Pulmonary artery endothelial cell (primary cell): Measurements from ENCODE around the gene SEPTIN1. TPM values are rescaled to one million over a fixed set of nuclear protein-coding genes. Genes with fewer than 3 reads are reported as not detected.
"Not testable (repeated sequence)": the region's sequence is repeated elsewhere in the genome, so short reads cannot be mapped to it uniquely, and the experiment has no call there.

ENCODE experiments used
- DNase-seq: peaks from one replicate; pipeline ENCODE4 v3.0.0-alpha.2; 2011; ENCODE audit warnings: low read depth, low spot score
- total RNA-seq: library from RNA; depleted of rRNA; stranded (reverse); fragments of >200 nt; gene quantifications from 2 replicates; pipeline ENCODE4 v1.2.3, GENCODE V29; 2014

Gene SEPTIN1
- total RNA-seq, 1 donor from 2014 or later, result 0.13 TPM

- not testable (repeated sequence) for DNase-seq
Measured at GRCh38 chr16:30341971-30342370, 40.4 kb downstream of the SEPTIN1 start.

DNA sequence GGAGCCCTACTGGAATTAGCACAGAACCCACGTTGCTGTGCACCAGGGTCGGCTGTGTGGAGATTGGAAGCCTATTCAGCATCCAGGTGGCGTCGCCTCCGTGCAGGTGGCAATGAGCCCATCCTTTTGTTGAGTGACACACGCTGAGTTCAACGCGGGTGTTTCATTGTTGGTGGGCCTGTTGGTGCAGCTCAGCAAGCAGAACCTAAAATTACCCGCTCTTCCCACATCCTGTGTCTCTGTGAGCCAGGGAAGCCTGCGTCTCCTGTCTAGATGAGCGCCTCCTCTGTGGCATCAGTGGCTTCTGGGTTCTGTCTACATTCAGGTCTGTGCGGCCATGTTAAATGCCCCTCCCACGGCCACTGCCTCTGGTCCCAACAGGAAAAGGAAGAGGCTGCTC is 41.7 kb downstream of the SEPTIN1 start:
- DNase-seq, result no peak

GRCh38 chr16:30338715-30339114 is 43.6 kb downstream of the SEPTIN1 start:
- not testable (repeated sequence) for DNase-seq

DNA sequence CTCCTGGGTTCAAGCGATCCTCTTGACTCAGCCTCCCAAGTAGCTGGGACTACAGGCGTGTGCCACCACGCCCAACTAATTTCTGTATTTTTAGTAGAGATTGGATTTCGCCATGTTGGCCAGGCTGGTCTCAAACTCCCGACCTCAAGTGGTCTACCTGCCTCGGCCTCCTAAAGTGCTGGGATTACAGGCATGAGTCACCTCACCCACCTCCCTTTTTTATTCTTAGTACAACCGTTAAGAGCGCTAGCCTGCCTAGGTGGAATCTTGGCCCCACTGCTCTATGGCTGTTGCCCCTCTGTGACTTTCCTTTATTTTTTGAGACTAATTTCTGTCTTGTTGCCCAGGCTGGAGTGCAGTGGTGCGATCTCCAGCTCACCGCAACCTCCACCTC is 44.4 kb downstream of the SEPTIN1 start:
- DNase-seq, result not testable (repeated sequence)

GRCh38 chr16:30335598-30336474 is 46.5 kb downstream of the SEPTIN1 start:
- DNase-seq, result no peak

- not testable (repeated sequence) for DNase-seq
Measured at GRCh38 chr16:30335028-30335597, 47.2 kb downstream of the SEPTIN1 start.

GRCh38 chr16:30334473-30334989 is 47.8 kb downstream of the SEPTIN1 start:
- DNase-seq, result not testable (repeated sequence)

Other genes starting within 250 kb of the SEPTIN1 start
- gene CORO1A, start 199.0 kb downstream of the SEPTIN1 start, total RNA-seq, result 1.8 and 2.0 TPM in 2 replicates
- gene BOLA2B, start 188.9 kb downstream of the SEPTIN1 start, total RNA-seq, result 19.9 and 25.6 TPM in 2 replicates
- 30.5 and 55.9 TPM in 2 replicates for gene SLX1A, start 188.7 kb downstream of the SEPTIN1 start, total RNA-seq
- gene SULT1A3, start 183.3 kb downstream of the SEPTIN1 start, total RNA-seq, result 1.6 and 2.5 TPM in 2 replicates
- gene NPIPB13, start 134.1 kb downstream of the SEPTIN1 start, total RNA-seq, result 0.46 and 1.4 TPM in 2 replicates
- gene CD2BP2, start 27.3 kb downstream of the SEPTIN1 start, total RNA-seq, result 34.6 and 43.3 TPM in 2 replicates
- 32.2 and 43.0 TPM in 2 replicates for gene TBC1D10B, start 12.1 kb downstream of the SEPTIN1 start, total RNA-seq
- gene MYL11, start 7.8 kb downstream of the SEPTIN1 start, total RNA-seq, result not detected in 2 replicates
- 13.6 and 15.6 TPM in 2 replicates for gene ZNF48, start 12.9 kb upstream of the SEPTIN1 start, total RNA-seq
- gene ZNF771, start 25.0 kb upstream of the SEPTIN1 start, total RNA-seq, result 7.9 and 8.4 TPM in 2 replicates
- 37.5 and 38.2 TPM in 2 replicates for gene DCTPP1, start 47.5 kb upstream of the SEPTIN1 start, total RNA-seq
- 16.6 and 18.3 TPM in 2 replicates for gene SEPHS2, start 63.3 kb upstream of the SEPTIN1 start, total RNA-seq
- under 0.01 TPM in 1 of 2 replicates, not detected in the other for gene ITGAL, start 90.2 kb upstream of the SEPTIN1 start, total RNA-seq
- gene ZNF768, start 144.0 kb upstream of the SEPTIN1 start, total RNA-seq, result 21.2 and 21.6 TPM in 2 replicates
- 5.7 and 7.0 TPM in 2 replicates for gene ZNF747, start 152.3 kb upstream of the SEPTIN1 start, total RNA-seq
- gene ZNF764, start 175.8 kb upstream of the SEPTIN1 start, total RNA-seq, result 4.3 and 4.5 TPM in 2 replicates
- 6.7 and 7.4 TPM in 2 replicates for gene ZNF688, start 189.2 kb upstream of the SEPTIN1 start, total RNA-seq
- 8.0 and 9.4 TPM in 2 replicates for gene ZNF785, start 203.1 kb upstream of the SEPTIN1 start, total RNA-seq
- 4.3 and 5.0 TPM in 2 replicates for gene ZNF689, start 227.8 kb upstream of the SEPTIN1 start, total RNA-seq